CD4-positive, alpha-beta T cell treated with Interleukin-10 for 1 hour (primary cell): Measurements from ENCODE around the gene IDH3B.
"Not testable (repeated sequence)": the region's sequence is repeated elsewhere in the genome, so short reads cannot be mapped to it uniquely, and the experiment has no call there.

Source experiments
- DNase-seq: peaks from one replicate; pipeline ENCODE4 v3.0.0-alpha.2; 2020

IDH3B gene

DNA sequence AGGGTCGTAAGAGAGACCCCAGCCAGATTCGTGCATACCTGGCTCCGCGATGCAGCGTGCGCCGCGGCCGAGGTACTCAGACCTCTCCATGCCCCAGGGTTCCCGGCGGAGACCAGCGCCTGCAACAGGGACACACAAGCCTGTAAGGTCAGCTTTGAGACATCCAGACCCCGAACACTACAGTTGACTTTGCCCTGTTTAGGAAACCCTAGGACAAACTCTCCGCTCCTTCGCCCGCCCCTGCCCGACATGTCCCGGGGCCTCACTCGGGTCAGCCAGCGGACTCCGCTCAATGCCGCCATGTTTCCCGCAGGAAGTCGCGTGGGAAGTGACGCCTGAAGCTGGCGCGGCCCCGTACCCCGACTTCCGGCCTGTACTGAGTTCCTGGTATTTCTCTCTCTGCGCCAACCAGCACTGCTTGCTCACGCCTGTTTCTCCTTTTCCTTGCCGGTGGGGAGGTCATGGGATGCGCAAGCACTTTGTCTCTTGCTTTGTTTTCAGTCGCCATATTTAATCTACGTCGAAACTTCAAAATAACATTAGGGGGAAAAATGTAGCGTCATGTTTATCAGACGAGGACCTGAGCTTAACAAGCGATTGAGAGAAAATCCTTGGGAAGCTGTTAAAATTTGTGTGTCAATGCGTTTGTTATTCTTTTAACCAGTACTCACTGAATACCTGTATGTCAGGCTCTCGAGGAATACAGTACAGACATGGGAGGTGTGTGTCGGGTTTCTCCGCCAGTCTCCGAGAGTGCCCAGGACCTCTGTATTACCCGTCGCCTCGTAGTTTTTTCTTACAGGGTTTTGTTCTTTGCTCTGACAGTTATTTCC, at the start of gene IDH3B:
TSS of gene IDH3B (minus strand) at position 330 of the 833 bp plus-strand sequence. CDS start at position 302, 28 bp downstream.
- DNase-seq: peak; percentile 93

DNA sequence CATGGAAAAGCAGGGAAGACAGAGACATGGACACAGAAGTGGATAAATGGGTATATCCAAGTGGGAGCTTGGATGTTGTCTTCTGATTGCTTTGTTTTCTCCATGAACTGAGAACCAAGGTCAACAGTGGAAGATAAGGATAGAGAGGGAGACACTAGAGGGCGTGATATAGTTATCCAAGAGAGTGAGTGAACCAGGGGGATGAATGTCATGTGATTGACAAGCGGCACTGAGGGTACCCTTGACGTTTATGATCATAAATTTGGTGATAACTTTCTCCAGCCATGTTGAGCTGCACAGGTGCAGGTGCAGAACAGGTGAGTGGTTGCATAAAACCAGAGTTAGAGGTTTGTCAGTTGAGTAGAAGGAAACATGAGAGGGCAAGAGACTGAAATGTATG, 49.3 kb upstream of the IDH3B start:
- DNase-seq: peak; percentile 65

GRCh38 chr20:2709205-2709981, 45.4 kb upstream of the IDH3B start:
- DNase-seq: no peak

DNA sequence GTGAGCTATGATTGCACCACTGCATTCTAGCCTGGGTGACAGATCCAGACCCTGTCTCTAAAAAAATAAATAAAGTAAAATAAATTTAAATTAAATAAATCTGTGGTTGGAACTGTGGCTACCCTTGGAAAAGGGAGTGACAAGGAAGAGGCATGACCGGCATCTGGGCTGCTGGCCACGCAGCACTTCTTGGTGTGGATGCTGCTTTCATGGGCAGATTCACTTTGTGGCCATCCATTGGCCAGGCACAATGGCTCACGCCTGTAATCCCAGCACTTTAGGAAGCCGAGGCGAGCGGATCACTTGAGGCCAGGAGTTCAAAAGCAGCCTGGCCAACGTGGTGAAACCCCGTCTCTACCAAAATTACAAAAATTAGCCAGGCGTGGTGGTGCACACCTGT, 44.6 kb upstream of the IDH3B start:
- DNase-seq: no peak

- no peak for DNase-seq
Measured at GRCh38 chr20:2708073-2708415, 44.0 kb upstream of the IDH3B start.

- no peak for DNase-seq
Measured at GRCh38 chr20:2707353-2708072, 43.5 kb upstream of the IDH3B start.

GRCh38 chr20:2706688-2707352, 42.8 kb upstream of the IDH3B start:
- peak; percentile 15 for DNase-seq

GRCh38 chr20:2705931-2706645, 42.1 kb upstream of the IDH3B start:
- no peak for DNase-seq

GRCh38 chr20:2703716-2704475, 39.9 kb upstream of the IDH3B start:
- DNase-seq: no peak

DNA sequence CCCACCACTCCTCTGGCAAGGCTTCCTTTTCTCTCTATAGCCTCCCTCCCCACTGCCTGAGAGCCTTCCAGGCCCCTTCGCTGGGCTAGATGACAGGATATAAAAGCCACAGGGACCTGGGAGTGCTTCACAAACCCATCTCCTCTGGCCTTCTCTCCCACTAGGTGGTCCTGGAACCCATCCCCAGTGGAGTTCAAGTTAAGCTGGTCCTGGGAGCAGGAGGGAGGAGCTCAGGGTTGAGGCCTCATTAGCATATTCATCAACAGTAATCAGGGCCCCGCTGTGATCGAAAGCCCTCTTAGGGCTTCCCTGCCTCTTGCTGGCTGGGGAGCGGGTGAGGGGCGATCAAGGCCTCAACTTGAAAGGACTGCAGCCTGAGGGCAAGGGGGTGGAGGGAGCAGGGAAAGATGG, 37.7 kb upstream of the IDH3B start:
- no peak for DNase-seq

DNA sequence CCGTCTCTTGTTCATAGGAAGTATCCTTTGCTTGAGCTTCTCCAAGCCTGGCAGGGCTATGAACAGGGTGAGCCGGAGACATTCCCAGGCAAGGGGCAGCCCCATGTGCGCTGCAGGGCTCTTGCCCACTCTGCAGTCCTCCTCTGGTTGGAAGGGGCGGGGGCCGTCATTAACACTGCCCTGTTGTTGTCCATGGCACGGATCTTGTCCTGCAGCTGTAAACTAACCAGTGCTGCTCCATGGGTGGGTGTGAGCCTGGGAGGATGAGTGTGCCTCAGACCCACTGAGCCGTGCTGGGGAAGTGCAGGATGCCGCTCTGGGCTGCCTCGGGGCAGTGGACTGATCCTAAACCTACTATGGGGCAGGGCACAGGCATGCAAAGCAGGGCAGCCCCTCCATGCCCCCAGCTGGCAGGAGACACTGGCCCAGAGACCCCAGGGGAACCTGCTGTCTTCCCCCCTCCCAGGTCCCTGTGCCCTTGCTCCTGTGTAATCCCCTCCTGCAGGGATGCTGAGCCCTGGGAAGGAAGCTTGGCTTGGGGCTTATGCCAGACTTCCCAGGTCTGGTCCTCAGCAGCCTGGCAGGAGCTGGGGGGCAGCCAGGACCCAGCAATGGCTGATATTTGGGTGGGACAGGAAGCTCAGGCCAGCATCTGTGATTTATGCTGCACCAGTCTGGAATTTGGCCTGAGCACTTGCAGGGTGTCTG, 37.1 kb upstream of the IDH3B start:
- no peak for DNase-seq

- DNase-seq: no peak
Measured at GRCh38 chr20:2699775-2700413, 35.9 kb upstream of the IDH3B start.

DNA sequence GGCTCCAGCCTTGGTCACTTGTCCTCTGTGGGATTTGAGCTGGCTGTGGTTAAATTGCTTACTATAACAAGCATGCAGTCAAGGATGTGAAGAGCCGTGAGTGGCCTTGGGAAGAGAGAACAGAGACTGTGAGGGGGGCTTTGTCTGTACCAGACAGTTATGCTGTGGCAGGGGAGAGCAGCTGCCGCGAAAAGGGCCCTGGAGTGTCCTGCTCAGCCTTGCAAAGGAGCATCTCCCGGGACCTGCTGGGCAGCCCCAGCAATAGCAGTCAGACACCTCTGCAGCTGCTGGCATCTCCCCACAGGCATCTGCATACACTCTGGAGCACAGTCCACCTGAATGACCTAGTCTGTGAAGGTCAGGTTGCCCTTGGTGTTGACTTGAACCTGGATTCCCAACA, 34.9 kb upstream of the IDH3B start:
- DNase-seq: no peak

DNA sequence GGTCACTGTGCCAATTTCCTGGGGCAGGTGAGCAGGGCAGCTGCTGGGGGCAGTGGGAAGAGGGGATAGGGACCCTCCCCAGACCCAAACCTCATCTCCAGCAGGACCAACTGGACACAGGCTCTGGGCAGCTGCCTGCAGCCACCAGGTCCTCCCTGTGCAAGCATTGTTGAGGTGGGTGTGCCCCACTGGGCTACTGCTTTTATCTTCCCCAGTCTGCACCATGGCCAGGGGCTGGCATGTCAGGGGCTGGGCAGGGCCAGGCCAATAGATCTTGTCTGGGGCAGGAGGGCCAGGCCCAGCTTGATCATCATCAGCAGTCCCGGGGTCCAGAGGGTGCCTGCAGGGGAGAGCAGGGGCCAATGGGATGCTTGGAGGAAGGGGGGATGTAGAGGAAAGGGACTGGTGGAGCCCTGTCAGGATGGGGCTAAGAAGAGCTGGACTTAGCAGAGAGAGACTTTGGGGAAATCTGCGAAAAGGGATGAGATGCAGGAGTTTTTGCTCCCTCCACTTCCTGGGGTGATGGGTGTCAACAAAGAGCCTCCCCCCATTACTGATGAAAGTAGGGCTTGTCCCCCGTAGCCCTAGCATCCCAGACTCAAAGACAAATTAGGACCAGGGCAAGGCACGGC, 34.3 kb upstream of the IDH3B start:
- no peak for DNase-seq

GRCh38 chr20:2697768-2698167, 33.8 kb upstream of the IDH3B start:
- no peak for DNase-seq

- no peak for DNase-seq
Measured at GRCh38 chr20:2696646-2697045, 32.6 kb upstream of the IDH3B start.

DNA sequence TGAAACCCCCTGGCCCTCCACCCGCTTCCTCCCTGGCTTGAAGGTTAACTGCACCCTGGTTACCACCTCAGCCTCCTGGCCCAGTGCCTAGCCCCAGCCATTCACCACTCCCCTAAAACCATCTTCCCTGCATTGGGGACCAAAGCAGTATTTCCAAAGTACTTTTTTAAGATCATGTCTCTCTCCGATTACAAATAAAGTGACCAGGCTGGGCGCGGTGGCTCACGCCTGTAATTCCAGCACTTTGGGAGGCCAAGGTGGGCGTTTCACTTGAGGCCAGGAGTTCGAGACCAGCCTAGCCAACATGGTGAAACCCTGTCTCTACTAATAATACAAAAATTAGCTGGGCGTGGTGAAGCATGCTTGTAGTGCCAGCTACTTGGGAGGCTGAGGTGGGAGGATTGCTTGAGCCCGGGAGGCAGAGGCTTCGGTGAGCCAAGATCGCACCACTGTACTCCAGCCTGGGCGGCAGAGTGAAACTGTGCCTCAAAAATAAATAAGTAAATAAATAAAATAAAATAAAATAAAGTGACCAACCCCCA, 32.0 kb upstream of the IDH3B start:
- not testable (repeated sequence) for DNase-seq

DNA sequence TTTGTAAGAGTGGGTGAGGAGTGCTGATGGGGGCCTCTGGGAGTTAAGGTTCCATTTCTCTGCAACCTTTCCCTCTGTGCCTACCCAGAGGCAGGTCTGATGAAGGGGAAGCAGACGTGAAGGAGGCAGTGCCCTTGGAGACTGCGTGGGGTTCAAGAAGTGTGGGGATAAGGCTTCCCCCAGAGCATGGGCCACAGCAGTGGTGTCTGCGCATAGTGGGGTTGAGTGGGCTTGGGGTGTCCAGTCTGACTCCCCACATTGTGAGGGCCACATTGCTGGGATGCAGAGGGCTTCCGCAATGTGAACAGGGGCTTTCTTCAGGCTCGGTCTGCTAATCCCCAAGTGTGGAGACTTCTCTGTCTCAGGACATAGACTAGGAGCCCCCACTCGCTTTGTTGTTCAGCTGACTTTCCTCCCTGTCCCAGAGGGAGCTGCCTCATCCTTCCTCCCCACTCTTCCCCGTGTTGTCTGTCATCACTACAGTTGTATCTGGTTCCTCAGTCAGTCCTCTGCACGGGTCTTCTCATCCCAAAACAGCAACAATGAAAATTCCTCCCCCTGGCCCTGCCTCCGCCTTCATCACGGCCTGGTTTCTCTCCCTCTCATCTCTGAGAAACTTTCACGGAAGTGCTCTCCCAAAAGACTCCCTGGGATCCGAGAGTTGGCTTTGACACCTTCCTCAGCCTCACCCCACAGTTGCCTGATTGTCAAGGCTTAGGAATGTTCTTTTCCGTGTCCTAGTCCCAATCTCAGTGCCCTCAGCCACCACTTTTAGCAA, 31.4 kb upstream of the IDH3B start:
- DNase-seq: no peak

- no peak for DNase-seq
Measured at GRCh38 chr20:2694519-2694918, 30.5 kb upstream of the IDH3B start.
